MM.1S (cell line): ENCODE measurements around the gene EIPR1.

ENCODE experiments used
- DNase-seq: peaks from one replicate; pipeline ENCODE4 v3.0.0-alpha.2; 2015
- H2AFZ ChIP-seq: fragments of 300-600 bp; sonication (generic); 2 replicates; pipeline ENCODE4 v1.6.0; 2016; ENCODE audit warnings: antibody characterized with exemption, low read length
- H3F3A ChIP-seq: fragments of 300-600 bp; sonication (generic); 2 replicates; pipeline ENCODE4 v1.6.1; 2016; ENCODE audit warnings: mild to moderate bottlenecking, antibody characterized with exemption, low read length, moderate library complexity, mixed read lengths; ENCODE audit not compliant: insufficient read depth
- H3K27ac ChIP-seq: fragments of 300-600 bp; sonication (generic); 2 replicates; pipeline ENCODE4 v1.5.1; 2016; ENCODE audit warnings: mild to moderate bottlenecking, low read length
- H3K27me3 ChIP-seq: fragments of 300-600 bp; sonication (generic); replicated peaks from 2 replicates; pipeline ENCODE4 v1.6.0; 2016; ENCODE audit warnings: low read length; ENCODE audit not compliant: insufficient read depth
- H3K36me3 ChIP-seq: fragments of 300-600 bp; sonication (generic); replicated peaks from 2 replicates; pipeline ENCODE4 v1.6.1; 2016; ENCODE audit warnings: mild to moderate bottlenecking, low read length, mixed read lengths; ENCODE audit not compliant: insufficient read depth
- H3K4me1 ChIP-seq: fragments of 300-600 bp; sonication (generic); 2 replicates; pipeline ENCODE4 v1.6.1; 2016; ENCODE audit warnings: low read length, mixed read lengths
- H3K4me2 ChIP-seq: fragments of 300-600 bp; sonication (generic); 2 replicates; pipeline ENCODE4 v1.6.0; 2016; ENCODE audit warnings: low read depth, low read length
- H3K4me3 ChIP-seq: fragments of 300-600 bp; sonication (generic); 2 replicates; pipeline ENCODE4 v1.5.1; 2016; ENCODE audit warnings: low read length, mixed read lengths
- H3K79me2 ChIP-seq: fragments of 300-600 bp; sonication (generic); 2 replicates; pipeline ENCODE4 v1.6.1; 2016; ENCODE audit warnings: mixed run types, low read length, mixed read lengths
- H3K9ac ChIP-seq: fragments of 300-600 bp; sonication (generic); 2 replicates; pipeline ENCODE4 v1.6.1; 2016; ENCODE audit warnings: low read length, mixed read lengths
- H3K9me2 ChIP-seq: fragments of 300-600 bp; sonication (generic); replicated peaks from 2 replicates; pipeline ENCODE4 v1.6.1; 2016; ENCODE audit warnings: mild to moderate bottlenecking, low read length, mixed read lengths; ENCODE audit not compliant: insufficient read depth
- H3K9me3 ChIP-seq: fragments of 300-600 bp; sonication (generic); replicated peaks from 2 replicates; pipeline ENCODE4 v1.6.1; 2016; ENCODE audit warnings: mild to moderate bottlenecking, low read length, mixed read lengths; ENCODE audit not compliant: insufficient read depth
- H4K20me1 ChIP-seq: fragments of 300-600 bp; sonication (generic); 2 replicates; pipeline ENCODE4 v1.6.1; 2016; ENCODE audit warnings: mild to moderate bottlenecking, low read length, moderate library complexity, mixed read lengths; ENCODE audit not compliant: insufficient read depth
- EZH2 ChIP-seq: fragments of 300-600 bp; sonication (generic); optimal IDR thresholded peaks from 2 replicates; pipeline ENCODE3; 2017; ENCODE audit warnings: low read depth, mild to moderate bottlenecking, antibody characterized with exemption, low read length, mixed read lengths
- EZH2phosphoT487 ChIP-seq: fragments of 300-600 bp; sonication (generic); IDR thresholded peaks from 2 replicates; pipeline ENCODE4 v1.6.1; 2018; ENCODE audit warnings: antibody characterized with exemption, low read length
- TF ChIP-seq, protein P1 (sequence below): fragments of 300-600 bp; sonication (generic); IDR thresholded peaks from 2 replicates; pipeline ENCODE4 v1.5.1; 2016; ENCODE audit warnings: antibody characterized with exemption, low read length, mixed read lengths

The EIPR1 gene

DNA sequence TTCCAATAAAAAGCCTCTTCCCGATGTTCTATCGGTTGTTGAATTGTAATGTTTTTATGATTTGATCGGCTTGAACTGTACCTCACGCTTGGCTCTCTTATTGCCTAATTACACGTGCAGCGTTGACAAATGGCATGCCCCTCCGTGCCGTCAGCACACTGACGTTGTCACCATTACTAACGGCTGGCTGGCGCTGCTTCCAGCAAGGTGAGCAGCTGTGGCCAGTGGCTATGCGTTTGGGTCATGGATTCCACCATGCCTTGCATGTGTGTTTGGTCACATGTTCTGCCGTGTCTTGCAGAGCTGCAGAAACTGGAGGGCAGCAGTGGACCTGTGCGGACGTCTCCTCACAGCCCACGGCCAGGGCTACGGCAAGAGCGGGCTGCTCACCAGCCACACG lies 44.0 kb upstream of the EIPR1 start:
- no peaks in the 10 kb centered on the region for H3K36me3 ChIP-seq

DNA sequence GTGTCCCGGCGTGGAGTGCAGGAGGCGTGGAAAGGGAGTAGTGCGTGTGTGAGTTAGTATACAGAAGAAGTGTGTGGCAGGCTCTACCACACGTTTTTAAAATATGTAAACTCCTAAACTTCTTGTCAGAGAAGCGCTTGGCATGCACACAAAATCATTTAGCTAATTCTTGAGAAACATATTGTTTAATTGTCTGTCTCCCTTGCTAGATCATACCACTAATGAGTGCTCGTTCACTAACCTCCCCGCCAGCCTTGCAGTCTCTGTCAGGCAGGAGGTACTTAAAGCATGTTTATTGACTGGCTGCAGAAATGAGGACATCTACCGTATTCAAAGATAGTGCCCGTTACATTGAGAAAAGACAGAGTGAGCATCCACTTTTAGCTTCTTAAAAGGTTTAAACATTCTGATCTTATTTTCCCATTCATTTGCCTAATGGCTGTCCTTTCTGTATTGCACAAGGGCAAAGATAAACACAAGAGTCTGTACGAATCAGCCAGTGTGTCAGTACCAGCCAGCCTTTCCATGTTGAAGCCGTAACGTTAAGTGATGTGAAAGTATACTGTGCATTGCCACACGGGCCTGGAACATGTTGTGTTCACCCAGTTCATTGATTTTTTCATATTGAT lies 43.3 kb upstream of the EIPR1 start:
- H3K4me2 ChIP-seq = no peak overlapping the region
- H3K9ac ChIP-seq = no peak overlapping the region
- no peaks in the 10 kb centered on the region for H3K27me3 ChIP-seq
- no peak overlapping the region for H3K27ac ChIP-seq
- H3F3A ChIP-seq = peaks cover under 1% of the 10 kb centered on the region; the same call in 1 of the 2 replicates
- H3K4me3 ChIP-seq = no peak overlapping the region
- H3K9me2 ChIP-seq = no peaks in the 10 kb centered on the region
- TF ChIP-seq EZH2phosphoT487 = no peak
- no peak for TF ChIP-seq EZH2
- TF ChIP-seq, protein P1, sequence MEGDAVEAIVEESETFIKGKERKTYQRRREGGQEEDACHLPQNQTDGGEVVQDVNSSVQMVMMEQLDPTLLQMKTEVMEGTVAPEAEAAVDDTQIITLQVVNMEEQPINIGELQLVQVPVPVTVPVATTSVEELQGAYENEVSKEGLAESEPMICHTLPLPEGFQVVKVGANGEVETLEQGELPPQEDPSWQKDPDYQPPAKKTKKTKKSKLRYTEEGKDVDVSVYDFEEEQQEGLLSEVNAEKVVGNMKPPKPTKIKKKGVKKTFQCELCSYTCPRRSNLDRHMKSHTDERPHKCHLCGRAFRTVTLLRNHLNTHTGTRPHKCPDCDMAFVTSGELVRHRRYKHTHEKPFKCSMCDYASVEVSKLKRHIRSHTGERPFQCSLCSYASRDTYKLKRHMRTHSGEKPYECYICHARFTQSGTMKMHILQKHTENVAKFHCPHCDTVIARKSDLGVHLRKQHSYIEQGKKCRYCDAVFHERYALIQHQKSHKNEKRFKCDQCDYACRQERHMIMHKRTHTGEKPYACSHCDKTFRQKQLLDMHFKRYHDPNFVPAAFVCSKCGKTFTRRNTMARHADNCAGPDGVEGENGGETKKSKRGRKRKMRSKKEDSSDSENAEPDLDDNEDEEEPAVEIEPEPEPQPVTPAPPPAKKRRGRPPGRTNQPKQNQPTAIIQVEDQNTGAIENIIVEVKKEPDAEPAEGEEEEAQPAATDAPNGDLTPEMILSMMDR = no peak
- H3K79me2 ChIP-seq = no peaks in the 10 kb centered on the region
- no peak for DNase-seq
- H3K36me3 ChIP-seq = no peaks in the 10 kb centered on the region
- no peak overlapping the region for H2AFZ ChIP-seq
- no peaks in the 10 kb centered on the region for H3K9me3 ChIP-seq
- 0 out of 2 replicates have a peak, but pooled peaks cover under 1% of the 10 kb centered on the region for H3K4me1 ChIP-seq
- H4K20me1 ChIP-seq = no peaks in the 10 kb centered on the region

More for the DNA sequence above, 44.0 kb upstream of the EIPR1 start:
- Histone ChIP-seq H3K9me2 (no peaks in the 10 kb centered on the region), H3F3A (peaks cover 7% of the 10 kb centered on the region; the same call in 1 of the 2 replicates), H3K4me3 (no peak overlapping the region), H3K9me3 (no peaks in the 10 kb centered on the region), H3K79me2 (no peaks in the 10 kb centered on the region), H3K4me1 (peaks cover 7% of the 10 kb centered on the region), H2AFZ (no peak overlapping the region), H4K20me1 (no peaks in the 10 kb centered on the region), H3K27ac (no peak overlapping the region), H3K4me2 (no peak overlapping the region), H3K27me3 (no peaks in the 10 kb centered on the region), H3K9ac (no peak overlapping the region)
- no peak for DNase-seq
- TF ChIP-seq EZH2phosphoT487 = no peak
- no peak for TF ChIP-seq EZH2
- TF ChIP-seq, protein P1 = no peak

DNA sequence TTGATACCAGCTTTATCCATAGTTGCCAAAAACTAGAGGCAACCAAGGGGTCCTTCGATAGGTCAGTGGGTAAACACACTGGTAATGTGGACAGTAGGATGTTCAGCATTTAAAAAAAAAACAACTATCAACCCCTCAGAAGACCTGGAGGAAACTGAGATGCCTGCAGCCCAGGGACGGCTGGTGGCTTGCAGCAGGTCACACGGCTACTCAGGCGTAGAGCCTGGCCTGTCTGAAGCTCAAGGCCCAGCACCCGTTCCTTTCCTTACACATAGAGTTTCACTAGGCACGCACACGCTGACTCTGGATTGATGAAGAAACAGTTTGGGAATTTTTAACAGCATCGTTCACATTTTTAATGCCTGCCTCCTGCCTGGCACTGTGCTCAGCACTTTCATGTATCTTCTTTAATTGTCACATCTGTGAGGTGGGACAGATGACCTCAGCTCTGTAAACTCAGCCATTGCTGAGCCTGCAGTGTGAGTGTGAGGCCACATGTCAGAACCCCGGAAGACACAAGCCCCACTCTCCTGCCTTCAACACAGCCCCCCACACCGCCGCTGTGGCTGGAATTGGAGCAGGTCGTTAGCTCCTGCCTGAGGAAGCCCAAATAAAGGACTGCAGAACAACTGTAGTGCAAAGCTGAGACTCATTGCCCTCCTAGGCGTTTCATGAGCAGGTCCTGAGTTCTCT lies 42.6 kb upstream of the EIPR1 start:
- Histone ChIP-seq H4K20me1 (no peaks in the 10 kb centered on the region), H2AFZ (no peak overlapping the region), H3K27me3 (no peaks in the 10 kb centered on the region), H3K9me2 (no peaks in the 10 kb centered on the region), H3K9ac (no peak overlapping the region), H3K79me2 (no peaks in the 10 kb centered on the region), H3K4me2 (no peak overlapping the region), H3K27ac (no peak overlapping the region), H3K9me3 (no peaks in the 10 kb centered on the region), H3K36me3 (no peaks in the 10 kb centered on the region), H3F3A (no peaks in the 10 kb centered on the region), H3K4me3 (no peak overlapping the region), H3K4me1 (no peaks in the 10 kb centered on the region)
- TF ChIP-seq, protein P1 = no peak
- TF ChIP-seq EZH2 = no peak
- TF ChIP-seq EZH2phosphoT487 = no peak
- DNase-seq = no peak
